ENCODE measurements around the gene JAM3.

- TF ChIP-seq CTCF (IDR thresholded peaks at IDR 0.05; ENCODE audit: low read length) (no peak), EZH2 (optimal IDR thresholded peaks at IDR 0.05; ENCODE audit: low read depth, low read length) (no peak)
Measured at GRCh38 chr11:134101282-134101681, 32.4 kb downstream of the JAM3 start.
